COLO668 (cell line): Measurements from ENCODE around the gene CCDC92.

Source experiments
- DNase-seq: peaks from one replicate; lab custom pipeline; 2025; ENCODE audit not compliant: unreplicated experiment; lab: John Stamatoyannopoulos, UW

Gene CCDC92

DNA sequence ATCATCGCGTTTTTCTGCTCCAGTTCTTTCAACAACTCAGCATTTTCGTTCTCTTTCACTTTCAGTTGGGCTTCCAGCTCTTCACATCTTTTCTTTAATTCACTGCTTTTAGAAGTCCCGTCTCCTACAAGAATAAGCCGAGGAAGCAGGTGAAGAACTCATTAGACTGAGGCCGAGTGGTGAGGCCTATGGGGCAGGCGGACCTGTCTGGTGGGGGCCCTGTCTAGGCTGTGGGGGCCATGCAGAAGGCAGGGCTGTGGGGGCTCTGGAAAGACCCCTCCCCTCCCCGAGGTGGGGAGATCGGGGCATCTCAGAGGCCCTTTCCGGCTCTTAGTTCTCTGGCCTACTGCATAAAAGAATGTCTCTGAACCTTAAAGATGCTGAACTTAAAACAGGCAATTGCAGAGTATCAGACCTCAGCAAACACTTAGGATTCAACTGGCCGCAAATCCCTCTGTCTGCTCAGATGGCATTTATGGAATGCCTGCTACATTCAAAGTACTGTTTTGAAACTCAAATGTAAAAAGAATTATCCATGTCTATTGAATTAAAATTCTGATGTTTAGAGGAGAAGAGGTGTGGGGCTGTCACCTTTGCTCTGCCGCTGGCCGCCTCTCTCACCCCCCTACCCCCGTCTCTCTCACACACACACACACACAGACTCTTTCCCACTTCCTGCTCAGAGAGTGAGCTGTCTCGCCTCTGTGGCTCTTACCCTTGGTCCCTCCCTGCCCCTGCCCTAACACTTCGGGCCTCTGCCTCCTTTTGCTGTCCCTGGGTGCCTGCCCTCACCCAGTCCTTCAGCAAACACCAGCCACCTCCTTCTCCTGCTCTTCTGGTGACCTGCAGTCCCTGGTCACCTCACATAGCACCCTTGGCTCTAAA is 34.7 kb downstream of the CCDC92 start:
- no peak for DNase-seq

DNA sequence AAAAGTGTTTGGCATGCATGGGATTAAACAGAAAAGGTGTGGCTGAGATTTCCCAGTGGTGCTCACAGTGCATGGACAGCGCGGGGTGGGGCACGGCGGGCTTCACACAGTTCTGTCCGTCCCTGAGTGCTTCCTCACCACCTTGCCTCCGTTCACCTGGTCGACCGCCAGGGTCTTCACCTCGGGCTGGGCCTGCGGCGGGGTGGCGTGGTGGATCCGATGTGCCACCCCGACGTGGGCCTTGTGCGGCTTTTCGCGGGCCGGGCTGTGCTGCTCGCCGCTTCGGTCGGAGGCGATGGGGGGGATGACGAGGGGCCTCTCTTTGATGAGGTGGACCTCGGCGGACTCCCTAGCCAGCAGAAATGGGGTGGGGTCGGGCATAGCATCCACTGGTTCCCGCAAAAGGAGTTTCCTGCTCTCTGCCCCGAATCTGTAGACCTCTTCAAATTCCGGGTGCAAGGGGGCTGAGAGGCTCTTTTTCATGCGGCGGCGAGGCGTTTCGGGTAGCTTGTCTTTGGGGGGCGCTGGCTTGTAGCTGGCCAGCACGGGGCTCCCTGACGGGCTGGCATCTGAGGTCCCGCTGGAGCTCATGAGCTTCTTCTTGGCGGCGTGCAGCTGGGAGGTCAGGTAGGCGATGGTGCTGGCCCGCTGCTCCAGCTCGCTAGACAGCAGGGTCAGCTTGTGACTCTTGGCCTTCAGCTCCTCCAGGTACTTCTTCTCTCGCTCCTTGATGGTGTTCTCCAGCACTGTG is 35.5 kb downstream of the CCDC92 start:
- no peak for DNase-seq

DNA sequence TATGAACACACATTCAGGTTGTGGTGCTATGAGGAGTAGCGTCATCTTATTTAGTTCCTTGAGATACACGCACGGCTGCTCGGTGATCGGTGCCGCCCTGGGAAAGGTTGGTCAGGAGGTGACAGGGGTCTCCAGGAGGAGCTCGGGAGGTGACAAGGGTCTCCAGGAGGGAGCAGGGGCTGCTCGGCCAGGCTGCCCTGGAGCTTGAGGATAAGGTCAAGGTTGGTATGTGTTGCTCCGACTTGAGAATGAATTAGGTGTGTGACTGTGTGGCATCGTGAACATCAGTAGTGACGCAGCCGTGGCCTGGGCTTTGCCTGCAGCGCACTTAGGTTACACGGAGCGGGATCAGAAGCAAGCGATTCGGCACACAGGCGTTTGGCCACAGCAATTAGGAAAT is 36.2 kb downstream of the CCDC92 start:
- DNase-seq = no peak

DNA sequence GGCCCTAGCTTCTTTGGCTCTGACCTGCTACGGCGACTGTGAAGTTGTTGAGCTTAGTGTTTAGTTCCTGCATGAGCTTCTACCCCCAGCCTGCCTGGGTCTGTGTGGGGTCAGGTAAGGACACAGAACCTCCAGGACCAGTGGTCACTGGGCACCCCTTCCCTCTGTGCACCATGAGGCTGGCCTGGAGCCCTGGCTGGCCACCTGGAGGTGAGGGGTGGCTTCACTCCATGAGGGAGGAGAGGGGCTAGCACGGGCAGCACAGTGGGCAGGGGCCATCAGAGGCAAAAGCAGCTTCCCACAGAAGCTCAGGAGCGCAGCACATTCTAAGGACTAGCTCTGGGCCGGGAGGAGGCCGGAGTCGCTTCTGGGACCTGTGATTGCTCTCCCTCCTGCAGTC is 36.7 kb downstream of the CCDC92 start:
- DNase-seq = no peak

DNA sequence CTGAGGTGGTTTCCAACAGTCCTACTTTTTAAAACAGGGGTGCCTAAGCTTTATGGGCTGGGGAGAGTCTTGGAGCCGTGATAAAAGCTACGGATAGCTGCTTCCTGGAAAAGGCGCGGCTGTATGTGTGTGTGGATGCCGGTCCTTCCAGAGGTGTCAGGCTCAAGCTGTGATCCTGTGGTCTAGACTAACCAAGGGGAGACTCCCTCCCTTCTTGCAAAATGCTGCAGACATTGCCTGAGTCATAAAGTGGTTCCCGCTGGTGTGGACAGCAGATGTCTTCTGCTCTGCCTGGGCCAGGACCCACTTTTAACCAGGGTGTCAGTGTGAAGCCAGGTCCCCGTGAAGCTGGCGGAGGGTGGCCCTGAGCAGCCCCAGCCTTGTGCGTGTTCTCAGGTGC is 37.8 kb downstream of the CCDC92 start:
- DNase-seq = no peak

DNA sequence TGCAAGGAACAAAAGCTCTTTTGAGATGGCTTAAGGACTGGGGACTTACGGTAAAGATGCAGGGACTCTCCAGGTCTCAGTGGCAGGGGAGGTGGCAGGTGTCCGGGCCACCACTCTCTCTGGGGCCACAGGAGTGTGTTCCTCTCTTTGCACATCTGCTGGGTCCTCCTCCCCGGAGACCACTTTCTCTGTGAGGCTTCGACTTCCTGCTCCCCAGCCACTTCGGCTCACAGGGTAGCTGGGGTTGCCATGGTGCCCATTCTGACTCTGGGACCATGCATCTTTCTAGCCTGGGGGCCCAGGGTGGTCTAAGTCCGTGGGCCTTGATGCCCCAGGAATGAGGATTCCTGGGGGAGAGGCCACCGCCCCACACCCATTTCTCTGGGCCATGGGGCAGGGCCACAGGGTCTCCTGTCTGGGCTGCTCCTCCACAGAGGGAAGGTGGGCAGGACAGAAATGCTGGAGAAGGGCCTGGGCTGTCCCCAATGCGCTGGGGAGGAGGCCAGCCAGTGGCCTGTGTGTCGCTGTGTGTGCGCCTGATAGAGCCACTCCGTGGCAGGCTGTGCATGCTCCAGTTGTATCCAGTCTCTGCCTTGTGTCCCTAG is 38.5 kb downstream of the CCDC92 start:
- DNase-seq = no peak

DNA sequence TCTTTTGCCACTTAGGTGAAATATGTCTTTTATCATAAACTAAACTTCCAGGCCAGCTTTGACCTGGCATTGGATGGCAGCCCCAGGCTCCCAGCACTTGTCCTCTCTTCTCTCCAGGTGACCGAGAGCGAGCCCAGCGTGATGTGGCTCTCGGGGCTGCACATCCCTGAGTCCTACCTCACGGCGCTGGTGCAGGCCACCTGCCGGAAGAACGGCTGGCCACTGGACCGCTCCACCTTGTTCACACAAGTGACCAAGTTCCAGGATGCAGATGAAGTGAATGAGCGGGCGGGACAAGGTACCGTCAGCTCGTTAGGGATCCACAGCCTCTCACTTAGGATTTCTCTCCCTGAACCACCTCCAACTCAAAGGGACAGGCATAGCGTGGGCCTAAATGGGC is 39.4 kb downstream of the CCDC92 start:
- DNase-seq = no peak

DNA sequence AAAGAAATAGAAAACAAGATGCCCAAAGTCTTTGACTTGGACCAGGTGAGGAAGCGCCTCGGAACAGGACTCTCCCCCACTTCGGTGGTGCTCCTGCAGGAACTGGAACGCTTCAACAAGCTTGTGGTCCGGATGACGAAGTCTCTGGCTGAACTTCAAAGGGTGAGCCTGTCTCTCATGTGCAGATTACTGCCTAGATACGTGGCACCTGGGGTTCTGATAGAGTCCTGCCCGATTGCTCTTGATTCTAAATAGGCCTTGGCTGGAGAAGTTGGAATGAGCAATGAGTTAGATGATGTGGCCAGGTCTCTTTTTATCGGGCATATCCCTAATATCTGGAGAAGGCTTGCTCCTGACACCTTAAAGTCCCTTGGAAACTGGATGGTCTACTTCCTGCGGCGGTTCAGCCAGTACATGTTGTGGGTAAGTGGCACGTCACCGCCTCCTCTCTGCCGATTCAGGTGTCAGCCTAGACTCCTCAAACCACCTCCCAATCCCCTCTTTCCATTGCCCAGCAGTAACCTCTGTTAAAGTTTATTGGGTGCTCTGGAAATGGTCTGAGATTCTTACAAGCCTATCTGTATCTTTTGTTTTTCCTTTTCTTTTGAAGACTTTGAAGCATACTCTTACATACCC is 40.8 kb downstream of the CCDC92 start:
- no peak for DNase-seq

DNA sequence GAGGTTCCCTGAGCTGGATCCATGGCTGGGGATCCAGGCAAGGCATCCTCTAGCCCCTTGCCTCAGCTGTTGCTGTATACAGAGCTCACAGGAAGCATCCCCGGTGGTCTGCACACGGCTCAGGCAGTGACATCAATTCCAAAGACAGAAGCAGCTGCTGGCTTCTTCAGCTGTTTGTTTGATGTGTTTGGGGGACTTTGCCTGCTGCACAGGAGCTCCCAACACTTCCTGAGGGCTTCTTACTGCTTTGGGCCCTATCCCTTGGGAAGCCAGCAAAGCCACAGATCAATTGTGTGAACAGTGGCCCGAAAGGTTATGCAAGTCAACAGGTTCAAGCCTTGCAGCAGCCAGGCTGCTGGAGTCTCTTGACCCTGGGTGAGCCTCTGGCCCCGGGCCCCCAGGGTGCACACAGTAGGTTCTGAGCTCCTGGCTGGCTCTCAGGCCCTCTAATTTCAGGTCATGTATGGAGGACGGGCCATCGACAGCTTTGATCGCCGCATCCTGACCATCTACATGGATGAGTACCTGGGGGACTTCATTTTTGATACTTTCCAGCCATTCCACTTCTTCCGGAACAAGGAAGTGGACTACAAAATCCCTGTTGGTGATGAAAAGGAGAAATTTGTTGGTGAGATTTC is 42.6 kb downstream of the CCDC92 start:
- no peak for DNase-seq

DNA sequence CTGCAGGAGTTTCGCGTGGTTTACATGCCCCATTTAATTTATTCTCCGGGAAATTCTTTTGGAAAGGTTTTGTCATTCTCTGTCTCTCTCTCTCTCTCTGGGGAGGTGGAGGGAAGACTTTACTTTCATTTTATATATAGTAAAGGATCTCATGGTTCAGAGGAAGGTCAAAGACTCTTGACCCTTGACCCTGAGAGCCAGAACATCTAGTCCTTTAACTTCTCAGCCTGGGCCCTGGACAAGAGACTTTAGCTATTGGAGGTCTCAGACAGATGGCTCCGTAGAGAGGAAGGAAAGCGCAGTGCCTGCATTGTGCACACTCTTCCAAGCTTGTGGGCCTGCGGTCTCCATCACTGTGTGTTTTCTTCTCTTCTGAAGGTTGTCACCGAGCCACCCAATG is 43.7 kb downstream of the CCDC92 start:
- no peak for DNase-seq

DNA sequence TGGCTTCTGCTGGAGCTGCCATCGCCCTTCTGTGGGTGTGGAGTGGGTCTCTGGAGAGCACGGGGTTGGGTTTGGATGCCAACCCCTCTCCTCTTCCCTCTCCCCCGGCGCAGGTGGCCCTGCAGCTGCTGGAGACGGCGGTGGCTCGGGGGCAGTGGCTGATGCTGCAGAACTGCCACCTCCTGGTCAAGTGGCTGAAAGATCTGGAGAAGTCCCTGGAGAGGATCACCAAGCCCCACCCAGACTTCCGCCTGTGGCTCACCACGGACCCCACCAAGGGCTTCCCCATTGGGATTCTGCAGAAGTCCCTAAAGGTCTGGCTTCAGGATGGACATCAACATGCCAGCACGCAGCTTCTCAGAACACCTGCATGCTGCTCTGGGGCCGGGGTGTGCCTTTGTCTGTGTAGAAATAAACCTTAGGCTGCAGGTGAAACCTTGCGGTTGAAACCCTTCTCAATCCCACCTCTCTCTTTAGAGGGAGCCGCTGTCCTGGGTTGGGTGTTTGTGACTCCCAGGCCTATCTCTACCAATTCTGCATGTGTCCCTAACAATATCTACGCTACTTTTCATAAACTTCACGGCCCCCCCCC is 44.3 kb downstream of the CCDC92 start:
- peak; percentile 61 for DNase-seq

DNA sequence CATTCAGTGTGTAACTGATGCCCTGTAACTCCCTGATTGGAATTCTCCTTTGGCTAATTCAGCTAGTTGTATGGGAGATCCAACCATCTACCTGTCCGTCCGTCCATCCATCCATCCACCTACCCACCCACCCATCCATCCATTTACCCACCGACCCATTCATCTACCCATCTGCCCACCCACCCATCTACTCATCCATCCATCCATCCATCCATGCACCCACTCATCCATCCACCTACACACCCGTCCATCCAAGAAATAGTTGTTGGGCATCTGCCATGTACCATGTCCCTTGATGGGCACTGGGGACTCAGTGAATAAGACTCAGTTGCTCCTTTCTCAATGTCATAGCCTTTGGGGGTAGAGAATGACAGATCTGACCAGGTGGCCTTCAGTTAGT is 48.1 kb downstream of the CCDC92 start:
- DNase-seq = no peak

DNA sequence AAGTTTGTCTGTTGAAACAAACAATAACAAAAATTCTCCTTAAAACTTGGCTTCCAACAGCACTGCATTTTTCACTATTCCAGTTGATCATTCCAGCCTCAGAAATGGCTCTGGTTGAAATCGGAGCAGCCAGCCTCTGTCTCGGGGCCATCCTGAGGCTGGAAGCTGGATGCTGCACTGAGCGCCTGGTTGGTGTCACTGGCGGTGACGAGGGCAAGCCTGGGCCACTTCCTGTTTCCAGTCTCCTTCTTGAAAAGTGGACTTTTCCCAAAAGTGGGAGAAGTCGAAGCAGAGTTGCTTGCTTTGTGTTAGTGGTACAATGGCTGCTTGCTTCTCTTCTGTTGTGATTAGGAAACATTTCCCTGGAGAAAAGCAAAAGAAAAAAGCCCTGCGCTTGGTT is 48.7 kb downstream of the CCDC92 start:
- no peak for DNase-seq

DNA sequence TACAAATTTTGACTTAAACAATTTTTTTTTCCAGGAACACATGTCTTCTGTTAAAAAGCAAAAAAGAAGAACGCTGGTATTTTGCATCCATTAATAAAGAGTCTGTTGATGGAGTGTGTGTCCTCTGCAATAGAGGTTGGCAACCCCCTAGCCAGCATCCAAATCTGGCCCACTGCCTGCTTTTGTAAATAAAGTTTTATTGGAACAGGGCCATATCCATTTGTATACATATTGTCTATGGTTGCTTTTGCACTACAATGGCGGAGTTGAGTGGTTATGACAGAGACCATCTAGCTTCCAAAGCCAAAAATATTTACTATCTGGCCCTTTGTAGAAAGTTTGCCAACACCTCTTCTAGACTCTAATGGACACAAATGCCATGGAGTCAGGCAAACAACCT is 49.6 kb downstream of the CCDC92 start:
- DNase-seq = no peak

DNA sequence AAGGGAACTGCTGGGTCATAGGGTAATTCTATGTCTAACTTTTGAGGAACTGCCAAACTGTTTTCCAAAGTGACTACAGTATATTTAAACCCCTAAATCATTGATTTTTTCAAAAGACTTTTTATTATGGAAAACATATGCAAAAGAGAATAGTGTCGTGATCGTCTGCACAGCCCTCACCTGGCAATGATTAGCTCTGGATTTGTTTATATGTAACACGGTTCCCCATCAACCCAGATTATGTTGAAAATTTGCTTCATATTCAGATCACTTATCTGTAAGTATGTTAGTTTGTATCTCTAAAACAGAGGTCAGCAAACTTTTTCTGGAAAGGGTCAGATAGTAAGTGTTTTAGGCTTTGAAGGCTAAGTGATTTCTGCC is 52.7 kb downstream of the CCDC92 start:
- no peak for DNase-seq

DNA sequence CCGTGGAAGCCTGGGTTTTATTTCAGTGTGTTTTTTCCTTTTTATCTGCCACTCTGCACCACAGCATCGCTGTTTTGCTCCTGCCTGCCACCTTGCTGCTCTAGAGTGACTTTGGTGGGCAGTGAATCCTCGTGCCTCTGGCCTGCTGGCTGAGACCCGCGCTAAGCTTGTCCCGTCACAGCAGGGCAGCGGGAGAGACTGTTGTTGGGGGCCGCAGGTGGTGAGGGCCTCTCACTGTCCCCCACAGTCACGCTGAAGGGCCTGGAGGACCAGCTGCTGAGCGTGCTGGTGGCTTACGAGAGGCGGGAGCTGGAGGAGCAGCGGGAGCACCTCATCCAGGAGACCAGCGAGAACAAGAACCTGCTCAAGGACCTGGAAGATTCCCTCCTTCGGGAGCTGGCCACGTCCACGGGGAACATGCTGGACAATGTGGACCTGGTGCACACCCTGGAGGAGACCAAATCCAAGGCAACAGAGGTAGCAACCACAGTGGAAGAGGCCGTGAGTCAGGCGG is 55.2 kb downstream of the CCDC92 start:
- DNase-seq = no peak

DNA sequence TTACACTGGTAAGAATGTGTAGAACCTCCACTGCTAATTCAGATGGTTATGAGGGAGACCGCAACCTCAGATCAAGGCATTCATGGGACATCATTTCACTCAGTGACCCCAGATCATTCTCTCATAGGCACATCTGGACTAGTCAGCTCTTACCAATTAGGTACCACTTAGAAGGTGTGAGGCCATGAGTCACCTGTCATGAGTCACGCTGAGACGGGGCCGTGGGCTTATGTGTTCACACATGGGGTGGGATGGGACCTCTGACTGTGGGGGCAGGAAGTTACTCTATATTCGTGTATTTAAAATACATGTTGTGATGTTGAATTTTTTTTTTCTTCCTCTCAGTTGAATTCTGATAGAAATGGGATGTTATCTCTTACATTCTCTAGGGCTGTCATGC is 55.9 kb downstream of the CCDC92 start:
- DNase-seq = peak; percentile 14

DNA sequence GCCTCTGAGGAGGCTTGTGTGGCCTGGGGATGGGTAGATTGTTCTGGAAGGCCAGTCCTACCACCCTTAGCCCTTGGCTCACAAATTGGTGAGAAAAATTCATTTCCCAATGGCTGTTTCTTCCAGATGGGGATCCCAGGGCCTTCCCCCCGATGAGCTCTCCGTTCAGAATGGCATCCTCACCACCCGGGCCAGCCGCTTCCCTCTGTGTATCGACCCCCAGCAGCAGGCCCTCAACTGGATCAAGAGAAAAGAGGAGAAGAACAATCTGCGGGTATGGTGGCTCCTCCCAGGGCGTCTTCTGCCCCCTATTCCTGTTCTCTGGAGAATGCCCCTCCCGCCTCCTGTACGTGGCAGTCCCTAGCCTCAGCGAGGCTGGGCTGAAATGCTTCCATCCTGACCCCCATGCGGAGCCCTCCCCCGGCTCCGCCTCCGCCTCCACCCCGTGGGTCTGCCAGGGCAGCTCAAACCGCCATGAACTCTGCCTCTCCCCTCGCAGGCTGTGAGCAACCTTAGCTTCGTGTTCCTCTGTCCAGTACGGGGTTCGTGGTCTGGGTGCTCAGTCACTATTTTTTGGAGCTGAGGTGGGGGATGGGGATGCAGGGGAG is 57.8 kb downstream of the CCDC92 start:
- no peak for DNase-seq

DNA sequence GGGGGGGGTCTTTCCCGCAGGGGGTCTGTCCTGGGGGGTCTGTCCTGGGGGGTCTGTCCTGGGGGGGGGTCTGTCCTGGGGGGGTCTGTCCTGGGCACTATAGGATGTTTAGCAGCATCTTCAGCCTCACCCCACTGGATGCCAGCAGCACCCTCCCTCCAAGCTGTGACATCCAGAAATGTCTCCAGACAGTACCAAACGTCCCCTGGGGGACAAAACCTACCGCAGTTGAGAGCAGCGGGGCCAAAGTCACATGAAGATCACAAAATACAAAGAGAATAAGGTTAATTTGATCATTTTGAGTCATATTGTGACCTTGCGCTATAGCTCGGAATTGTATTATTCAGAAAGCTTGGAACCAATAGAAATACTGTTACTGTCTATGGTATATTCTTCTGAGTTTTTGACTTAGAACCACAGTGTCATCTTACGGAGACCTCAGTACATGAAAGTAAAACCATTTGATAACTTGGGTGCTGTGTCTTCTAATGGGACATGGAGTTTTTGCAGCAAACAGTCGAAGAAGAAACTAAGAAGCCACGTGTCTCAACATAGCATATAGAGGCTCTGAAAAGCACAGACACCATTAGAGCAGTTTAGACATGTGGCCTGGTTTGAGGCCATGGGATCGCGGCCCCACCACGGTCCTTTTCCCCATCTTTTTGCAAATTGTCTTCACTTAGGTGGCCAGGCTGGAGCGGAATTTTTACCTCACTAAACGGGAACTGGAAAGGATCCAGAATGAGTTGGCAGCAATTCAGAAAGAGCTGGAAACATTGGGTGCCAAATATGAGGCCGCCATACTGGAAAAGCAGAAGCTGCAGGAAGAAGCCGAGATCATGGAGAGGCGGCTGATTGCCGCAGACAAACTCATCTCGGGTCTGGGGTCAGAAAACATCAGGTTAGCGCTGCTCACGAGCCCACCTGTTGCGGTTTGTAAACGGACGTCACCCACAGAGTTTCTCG is 59.9 kb downstream of the CCDC92 start:
- DNase-seq = no peak
